Measurements from ENCODE around the gene TMEM156. TPM values are rescaled to one million over a fixed set of nuclear protein-coding genes. Genes with fewer than 3 reads are reported as not detected.
"Not testable (repeated sequence)": the region's sequence is repeated elsewhere in the genome, so short reads cannot be mapped to it uniquely, and the experiment has no call there.

The TMEM156 gene
- total and polyA plus RNA-seq, 2 experiments from 2014 or later = not detected

GRCh38 chr4:38943343-38943742 lies 88.9 kb downstream of the TMEM156 start (continued):
- TF ChIP-seq ZNF462 (CRISPR knock-in tag; IDR thresholded peaks at IDR 0.05) (no peak), STAT1 (IDR thresholded peaks at IDR 0.05; ENCODE audit: unreplicated experiment) (no peak), EZH2 (IDR thresholded peaks at IDR 0.05; ENCODE audit: low read depth, unreplicated experiment) (no peak), POLR2AphosphoS5 (IDR thresholded peaks at IDR 0.05; ENCODE audit: low read depth) (no peak), ETS1 (IDR thresholded peaks at IDR 0.05) (no peak)

GRCh38 chr4:38941906-38942305 lies 90.3 kb downstream of the TMEM156 start:
- not testable (repeated sequence) for H3K79me2 ChIP-seq (replicated peaks; ENCODE audit: insufficient read depth); H3K4me1 Mint-ChIP-seq; DNase-seq (ENCODE audit: low spot score); H3K36me3 ChIP-seq (ENCODE audit: insufficient read depth); H3K27me3 Mint-ChIP-seq (ENCODE audit: insufficient read depth, low read depth, poor library complexity); H3F3A ChIP-seq (replicated peaks; ENCODE audit: low read depth); H3K27ac Mint-ChIP-seq; H3K27ac ChIP-seq (ENCODE audit: low read depth); H3K4me2 ChIP-seq; H4K20me1 ChIP-seq (replicated peaks; ENCODE audit: insufficient read depth); H3K9me2 ChIP-seq (ENCODE audit: insufficient read depth); H2AFZ ChIP-seq; H3K4me3 ChIP-seq; H3K4me1 ChIP-seq (ENCODE audit: insufficient read depth); H3K9me3 Mint-ChIP-seq; H3K4me3 Mint-ChIP-seq; H3K27me3 ChIP-seq (ENCODE audit: insufficient read depth); H3K36me3 Mint-ChIP-seq (ENCODE audit: low read depth); ATAC-seq
